IMR-90 (cell line): ENCODE measurements around the gene RASGRP1. TPM values are rescaled to one million over a fixed set of nuclear protein-coding genes. Genes with fewer than 3 reads are reported as not detected.
A peak's percentile ranks its signal among the peaks of the same experiment; 100 is the strongest.

Experiments
- ATAC-seq: fragments of 200-7000 bp; cut with Tn5 transposase; 2 replicates; pipeline ENCODE4 v1.9.1; 2020; ENCODE audit warnings: low read depth, mild to moderate bottlenecking, moderate library complexity
- BruUV-seq: library from RNA; stranded (reverse); fragments of 400-500 nt; replicated peaks from 2 replicates; lab custom pipeline; 2021; lab: Mats Ljungman, UMichigan
- CTCF ChIA-PET: fragments of 300-600 bp; formaldehyde crosslinking; extraction: SDS; loops from one replicate; lab custom pipeline; 2021; ENCODE audit warnings: antibody characterized with exemption; lab: Yijun Ruan, JAX
- POLR2A ChIA-PET: fragments of 300-600 bp; sonication (Branson Sonifier 250); formaldehyde crosslinking; loops from one replicate; lab custom pipeline; 2022; ENCODE audit warnings: antibody characterized with exemption; ENCODE audit not compliant: unreplicated experiment; lab: Charles Lee
- DNase-seq: peaks from one replicate; pipeline ENCODE4 v3.0.0; 2013
- H2AFZ ChIP-seq: replicated peaks from 2 replicates; pipeline ENCODE3; 2013; ENCODE audit warnings: low read length, mild to moderate bottlenecking; ENCODE audit not compliant: poor library complexity
- H2AK5ac ChIP-seq: 2 replicates; pipeline ENCODE4 v1.6.1; 2013; ENCODE audit warnings: low read depth, low read length, inconsistent platforms
- H2AK9ac ChIP-seq: replicated peaks from 2 replicates; pipeline ENCODE3; 2013; ENCODE audit warnings: mild to moderate bottlenecking, low read depth, low read length, moderate library complexity; ENCODE audit not compliant: poor library complexity
- H2BK120ac ChIP-seq: 2 replicates; pipeline ENCODE4 v1.6.1; 2013; ENCODE audit warnings: low read depth, low read length, inconsistent platforms
- H2BK15ac ChIP-seq: 3 replicates; pipeline ENCODE4 v1.6.1; 2013; ENCODE audit warnings: low read depth, low read length, inconsistent platforms
- H2BK20ac ChIP-seq: 2 replicates; pipeline ENCODE4 v1.6.1; 2013; ENCODE audit warnings: low read depth, mild to moderate bottlenecking, inconsistent platforms, low read length, moderate library complexity
- H2BK5ac ChIP-seq: 2 replicates; pipeline ENCODE4 v1.6.1; 2013; ENCODE audit warnings: mild to moderate bottlenecking, low read depth, low read length, inconsistent platforms; ENCODE audit not compliant: poor library complexity, severe bottlenecking
- H3K14ac ChIP-seq: replicated peaks from 2 replicates; pipeline ENCODE4 v1.6.1; 2013; ENCODE audit warnings: low read depth, low read length, inconsistent platforms
- H3K18ac ChIP-seq: 2 replicates; pipeline ENCODE4 v1.6.1; 2013; ENCODE audit warnings: low read depth, low read length, control low read depth
- H3K23ac ChIP-seq: 2 replicates; pipeline ENCODE4 v1.6.1; 2013; ENCODE audit warnings: low read depth, low read length, inconsistent platforms
- H3K27ac ChIP-seq: 2 replicates; pipeline ENCODE4 v1.5.1; 2013; ENCODE audit warnings: mild to moderate bottlenecking, control low read depth, low read length; ENCODE audit not compliant: insufficient read depth
- H3K27me3 ChIP-seq: 2 replicates; pipeline ENCODE4 v1.6.1; 2013; ENCODE audit warnings: low read length; ENCODE audit not compliant: control insufficient read depth, insufficient read depth
- H3K36me3 ChIP-seq: 2 replicates; pipeline ENCODE4 v1.6.1; 2013; ENCODE audit warnings: low read length, mixed read lengths; ENCODE audit not compliant: control insufficient read depth, insufficient read depth
- H3K4ac ChIP-seq: 2 replicates; pipeline ENCODE4 v1.6.1; 2013; ENCODE audit warnings: low read depth, low read length, inconsistent platforms
- H3K4me1 ChIP-seq: 2 replicates; pipeline ENCODE4 v1.6.1; 2013; ENCODE audit warnings: low read length, mixed read lengths; ENCODE audit not compliant: control insufficient read depth, insufficient read depth
- H3K4me2 ChIP-seq: 2 replicates; pipeline ENCODE4 v1.6.1; 2013; ENCODE audit warnings: low read depth, mild to moderate bottlenecking, control low read depth, low read length, moderate library complexity
- H3K4me3 ChIP-seq: 2 replicates; pipeline ENCODE4 v1.5.1; 2013; ENCODE audit warnings: low read depth, mild to moderate bottlenecking, control low read depth, low read length, moderate library complexity; ENCODE audit not compliant: insufficient read depth
- H3K56ac ChIP-seq: 2 replicates; pipeline ENCODE4 v1.6.1; 2013; ENCODE audit warnings: low read length, inconsistent platforms; ENCODE audit not compliant: insufficient read depth; ENCODE audit errors: extremely low read depth
- H3K79me1 ChIP-seq, 2 experiments: 2 replicates each; pipeline ENCODE4 v1.6.1; 2013; ENCODE audit warnings: low read length in 2 of 2, inconsistent platforms in 1 of 2, low read depth in 1 of 2
- H3K9ac ChIP-seq: 2 replicates; pipeline ENCODE4 v1.6.1; 2013; ENCODE audit warnings: low read depth, low read length, control low read depth
- H3K9me1 ChIP-seq: 2 replicates; pipeline ENCODE4 v1.6.1; 2013; ENCODE audit warnings: low read length, inconsistent platforms; ENCODE audit not compliant: insufficient read depth
- H3K9me3 ChIP-seq: 2 replicates; pipeline ENCODE4 v1.6.1; 2013; ENCODE audit warnings: low read length; ENCODE audit not compliant: control insufficient read depth, insufficient read depth
- H4K20me1 ChIP-seq: 2 replicates; pipeline ENCODE4 v1.6.1; 2013; ENCODE audit warnings: low read length, inconsistent platforms; ENCODE audit not compliant: insufficient read depth
- H4K5ac ChIP-seq: 2 replicates; pipeline ENCODE4 v1.6.1; 2013; ENCODE audit warnings: mild to moderate bottlenecking, low read depth, low read length, control low read depth
- H4K8ac ChIP-seq, 2 experiments: 2 replicates each; pipeline ENCODE4 v1.6.1; 2013; ENCODE audit warnings: low read depth in 2 of 2, low read length in 2 of 2, control low read depth in 1 of 2, inconsistent platforms in 1 of 2
- H4K91ac ChIP-seq: 2 replicates; pipeline ENCODE4 v1.6.1; 2013; ENCODE audit warnings: low read depth, low read length, inconsistent platforms; ENCODE audit not compliant: insufficient read depth
- CHD1 ChIP-seq: IDR thresholded peaks from 2 replicates; pipeline ENCODE4 v1.6.1; 2012; ENCODE audit warnings: low read depth, low read length, improper control_type of control experiment
- MAFK ChIP-seq: IDR thresholded peaks from 2 replicates; pipeline ENCODE4 v1.6.1; 2012; ENCODE audit warnings: low read depth, low read length, improper control_type of control experiment
- NFE2L2 ChIP-seq: fragments of 150-350 bp; IDR thresholded peaks from 2 replicates; pipeline ENCODE4 v1.6.1; 2016; ENCODE audit warnings: low read depth, mild to moderate bottlenecking, low read length
- RCOR1 ChIP-seq: IDR thresholded peaks from 2 replicates; pipeline ENCODE4 v1.6.1; 2012; ENCODE audit warnings: mild to moderate bottlenecking, low read length, improper control_type of control experiment; ENCODE audit not compliant: insufficient replicate concordance
- RFX5 ChIP-seq: IDR thresholded peaks from 2 replicates; pipeline ENCODE4 v1.8.0; 2012; ENCODE audit warnings: low read depth, mild to moderate bottlenecking, low read length, moderate library complexity
- SMC3 ChIP-seq: fragments of 150-350 bp; IDR thresholded peaks from 2 replicates; pipeline ENCODE4 v1.6.1; 2016; ENCODE audit warnings: low read depth, mild to moderate bottlenecking, antibody characterized with exemption, low read length, moderate library complexity
- WGBS, 2 experiments: methylation state at CpG; one replicate each; pipeline versions ENCODE4 v1.1.5 to v1.1.7; 2013; ENCODE audit warnings: missing lambda C conversion rate in 2 of 2; ENCODE audit not compliant: insufficient read length in 1 of 2; ENCODE audit errors: extremely low coverage in 2 of 2; 5-methylcytosine and 5-hydroxymethylcytosine counted together
- dilution Hi-C: fragments of 300-500 bp; cut with HindIII; formaldehyde crosslinking; loops from one replicate; pipeline ENCODE4 v1.14.3; 2018; ENCODE audit warnings: low sequenced_read_pairs; ENCODE audit not compliant: unreplicated experiment
- in situ Hi-C: fragments of 300-500 bp; cut with MboI; formaldehyde crosslinking; loops from 3 replicates; pipeline ENCODE4 v1.14.3; 2019; ENCODE audit warnings: low sequenced_read_pairs, inconsistent platforms, mixed read lengths
- intact Hi-C: fragments of 100-400 bp; cut with micrococcal nuclease; formaldehyde crosslinking; loops from 2 replicates; pipeline ENCODE4 v1.10.0; 2022
- polyA plus RNA-seq, 3 experiments: library from polyadenylated mRNA; depleted of rRNA; stranded (reverse); fragments of >200 nt; gene quantifications; 2 replicates each; pipeline ENCODE4 v1.2.3, GENCODE V29; 2012; ENCODE audit warnings: low replicate concordance in 1 of 3
- total RNA-seq: library from RNA; depleted of rRNA; stranded (reverse); fragments of >200 nt; gene quantifications from 2 replicates; pipeline ENCODE4 v1.2.3, GENCODE V29; 2012
- TF ChIP-seq, protein P1 (sequence below): conservative IDR thresholded peaks from 2 replicates; pipeline ENCODE4 v1.5.1; 2012; ENCODE audit warnings: mild to moderate bottlenecking, low read depth, low read length, improper control_type of control experiment

The RASGRP1 gene
- total and polyA plus RNA-seq, 2 of the 4 experiments (the other 2 are of a cell fraction), result 1.4 to 3.2 TPM

DNA sequence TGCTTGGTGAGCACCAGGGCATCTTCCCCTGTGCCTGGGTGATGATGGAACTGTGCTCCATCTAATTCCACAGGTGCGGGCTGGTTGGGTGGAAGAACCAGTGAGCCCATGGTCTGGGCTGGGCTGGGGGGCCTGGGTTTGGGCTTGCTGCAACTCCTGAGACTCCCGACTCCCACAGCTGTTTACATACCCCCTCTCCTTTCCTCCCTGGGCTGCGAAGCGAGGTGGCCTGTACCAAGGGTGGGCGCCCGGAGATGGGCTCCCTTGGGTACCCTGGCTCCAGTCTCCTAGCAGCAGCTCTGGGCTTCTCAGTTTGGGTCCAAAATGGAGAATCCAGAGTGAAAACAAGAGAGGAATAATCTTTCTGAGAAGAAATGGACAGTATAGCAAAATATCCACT is 105.1 kb downstream of the RASGRP1 start:
- H4K20me1 ChIP-seq, result peaks cover 5% of the 10 kb centered on the region; the same call in 1 of the 2 replicates
- BruUV-seq, result no TSS peak
- CTCF ChIA-PET, result interaction anchor here (0.6 kb wide), 1 partner anchor 19 kb away, joined by 4 read pairs; no protein-coding TSS in a partner anchor

More for the DNA sequence above, 105.1 kb downstream of the RASGRP1 start:
- Histone ChIP-seq H3K4me3 (no peak overlapping the region), H3K4me2 (no peak overlapping the region), H2BK5ac (no peak overlapping the region), H4K8ac (no peak overlapping the region), H3K4me1 (peaks cover 4% of the 10 kb centered on the region; the same call in 1 of the 2 replicates), H2AFZ (no peak overlapping the region), H4K5ac (no peak overlapping the region), H3K23ac (no peak overlapping the region), H2AK9ac (peak overlapping the region; percentile 37), H3K27ac (no peak overlapping the region), H3K79me1 (peaks cover 39 to 79% of the 10 kb centered on the region in 2 experiments), H3K9ac (no peak overlapping the region), H3K9me1 (peaks cover 21% of the 10 kb centered on the region), H2BK15ac (no peak overlapping the region), H3K4ac (no peak overlapping the region), H3K56ac (no peak overlapping the region), H3K9me3 (no peaks in the 10 kb centered on the region), H2AK5ac (no peak overlapping the region), H3K36me3 (peaks cover 4% of the 10 kb centered on the region; the same call in 1 of the 2 replicates), H3K27me3 (no peaks in the 10 kb centered on the region), H2BK120ac (no peak overlapping the region), H2BK20ac (no peak overlapping the region), H3K18ac (no peak overlapping the region), H3K14ac (no peak overlapping the region), H4K91ac (no peak overlapping the region)
- no CpG with 5 or more reads among the region's 6 CpGs for WGBS, 2 experiments
- DNase-seq (no peak), ATAC-seq (no peak)
- dilution Hi-C loops, result no loop called here
- in situ Hi-C loops, result no loop called here
- no peak for TF ChIP-seq SMC3
- no peak for TF ChIP-seq RFX5
- TF ChIP-seq, protein P1, sequence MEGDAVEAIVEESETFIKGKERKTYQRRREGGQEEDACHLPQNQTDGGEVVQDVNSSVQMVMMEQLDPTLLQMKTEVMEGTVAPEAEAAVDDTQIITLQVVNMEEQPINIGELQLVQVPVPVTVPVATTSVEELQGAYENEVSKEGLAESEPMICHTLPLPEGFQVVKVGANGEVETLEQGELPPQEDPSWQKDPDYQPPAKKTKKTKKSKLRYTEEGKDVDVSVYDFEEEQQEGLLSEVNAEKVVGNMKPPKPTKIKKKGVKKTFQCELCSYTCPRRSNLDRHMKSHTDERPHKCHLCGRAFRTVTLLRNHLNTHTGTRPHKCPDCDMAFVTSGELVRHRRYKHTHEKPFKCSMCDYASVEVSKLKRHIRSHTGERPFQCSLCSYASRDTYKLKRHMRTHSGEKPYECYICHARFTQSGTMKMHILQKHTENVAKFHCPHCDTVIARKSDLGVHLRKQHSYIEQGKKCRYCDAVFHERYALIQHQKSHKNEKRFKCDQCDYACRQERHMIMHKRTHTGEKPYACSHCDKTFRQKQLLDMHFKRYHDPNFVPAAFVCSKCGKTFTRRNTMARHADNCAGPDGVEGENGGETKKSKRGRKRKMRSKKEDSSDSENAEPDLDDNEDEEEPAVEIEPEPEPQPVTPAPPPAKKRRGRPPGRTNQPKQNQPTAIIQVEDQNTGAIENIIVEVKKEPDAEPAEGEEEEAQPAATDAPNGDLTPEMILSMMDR, result no peak
- TF ChIP-seq NFE2L2, result no peak
- TF ChIP-seq CHD1, result no peak
- TF ChIP-seq RCOR1, result no peak
- no peak for TF ChIP-seq MAFK
- intact Hi-C loops, result no loop called here
- POLR2A ChIA-PET, result interaction anchor here (0.6 kb wide), 1 partner anchor 40 kb away, joined by 3 read pairs; no protein-coding TSS in a partner anchor
